ENCODE measurements around the gene RPS6KA3.

Gene RPS6KA3

GRCh38 chrX:20240201-20240600, 26.5 kb downstream of the RPS6KA3 start:
- Histone ChIP-seq H2BK5ac (ENCODE audit: low read depth, low read length, poor library complexity, severe bottlenecking) (no peak overlapping the region), H2BK12ac (ENCODE audit: low read length in 2 of 2) (no peak overlapping the region), H3K9me3 (ENCODE audit: control insufficient read depth, low read length) (no peaks in the 10 kb centered on the region), H4K8ac (ENCODE audit: low read length) (no peak overlapping the region), H3K4me3 (ENCODE audit: insufficient read depth in 1 of 2, low read depth in 1 of 2, low read length in 2 of 2) (no peak overlapping the region), H3K9ac (ENCODE audit: low read length) (no peak overlapping the region), H2AFZ (ENCODE audit: low read depth, low read length) (no peak overlapping the region), H3K4ac (ENCODE audit: low read depth in 1 of 2, low read length in 2 of 2) (no peak overlapping the region), H3K36me3 (ENCODE audit: control insufficient read depth in 1 of 2, insufficient read depth in 2 of 2, low read depth in 1 of 2, low read length in 2 of 2) (peaks cover 0 to 5% of the 10 kb centered on the region in 2 experiments), H3K4me1 (ENCODE audit: control insufficient read depth, insufficient read depth, low read depth, low read length) (no peaks in the 10 kb centered on the region), H3K18ac (ENCODE audit: low read depth in 1 of 2, low read length in 2 of 2) (no peak overlapping the region), H3K27ac (ENCODE audit: low read length, poor library complexity, severe bottlenecking) (no peak overlapping the region), H4K91ac (ENCODE audit: low read length) (no peak overlapping the region), H2BK120ac (ENCODE audit: low read depth, low read length) (no peak overlapping the region), H2AK5ac (ENCODE audit: low read length, severe bottlenecking) (no peak overlapping the region), H3K79me1 (replicated peaks; ENCODE audit: low read length, poor library complexity, severe bottlenecking) (peaks cover 1% of the 10 kb centered on the region), H3K27me3 (ENCODE audit: control insufficient read depth in 1 of 2, insufficient read depth in 1 of 2, low read length in 2 of 2) (no peaks in the 10 kb centered on the region), H3K4me2 (ENCODE audit: low read length, poor library complexity, severe bottlenecking) (no peak overlapping the region), H2BK15ac (ENCODE audit: low read depth, poor library complexity, severe bottlenecking) (no peak overlapping the region), H3K14ac (ENCODE audit: low read length in 2 of 2) (no peak overlapping the region), H3K23ac (ENCODE audit: low read length in 2 of 2) (no peak overlapping the region)
- DNase-seq = no peak

DNA sequence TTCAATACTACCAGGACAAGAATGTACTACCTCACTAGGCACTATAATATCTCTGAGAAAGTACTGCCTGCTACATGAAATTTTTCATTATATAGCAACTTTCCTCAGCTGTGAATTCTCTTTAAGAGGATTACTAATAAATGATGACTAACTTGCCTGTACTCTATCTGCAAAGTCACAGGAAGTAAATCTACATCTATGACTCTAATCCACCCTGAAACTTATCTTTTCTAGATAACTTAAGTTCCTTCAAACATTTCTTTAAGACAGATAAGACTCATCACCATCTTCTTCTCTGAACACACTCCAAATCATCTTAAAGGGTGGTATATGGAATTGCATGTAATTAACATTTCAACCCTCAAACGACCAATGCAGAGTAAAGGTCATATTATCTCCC, 28.8 kb downstream of the RPS6KA3 start:
- Histone ChIP-seq H3K9me3 (ENCODE audit: control insufficient read depth, low read length) (no peaks in the 10 kb centered on the region), H3K18ac (ENCODE audit: low read depth in 1 of 2, low read length in 2 of 2) (no peak overlapping the region), H3K4ac (ENCODE audit: low read depth in 1 of 2, low read length in 2 of 2) (no peak overlapping the region), H3K27ac (ENCODE audit: low read length, poor library complexity, severe bottlenecking) (no peak overlapping the region), H2AFZ (ENCODE audit: low read depth, low read length) (no peak overlapping the region), H3K79me1 (replicated peaks; ENCODE audit: low read length, poor library complexity, severe bottlenecking) (peaks cover 1% of the 10 kb centered on the region), H2BK12ac (ENCODE audit: low read length in 2 of 2) (no peak overlapping the region), H2BK120ac (ENCODE audit: low read depth, low read length) (no peak overlapping the region), H2BK5ac (ENCODE audit: low read depth, low read length, poor library complexity, severe bottlenecking) (no peak overlapping the region), H3K27me3 (ENCODE audit: control insufficient read depth in 1 of 2, insufficient read depth in 1 of 2, low read length in 2 of 2) (no peaks in the 10 kb centered on the region), H3K23ac (ENCODE audit: low read length in 2 of 2) (no peak overlapping the region), H3K36me3 (ENCODE audit: control insufficient read depth in 1 of 2, insufficient read depth in 2 of 2, low read depth in 1 of 2, low read length in 2 of 2) (peaks cover under 1 to 16% of the 10 kb centered on the region in 2 experiments), H4K91ac (ENCODE audit: low read length) (no peak overlapping the region), H3K14ac (ENCODE audit: low read length in 2 of 2) (no peak overlapping the region), H4K8ac (ENCODE audit: low read length) (no peak overlapping the region), H3K4me3 (ENCODE audit: insufficient read depth in 1 of 2, low read depth in 1 of 2, low read length in 2 of 2) (no peak overlapping the region), H3K9ac (ENCODE audit: low read length) (no peak overlapping the region), H3K4me2 (ENCODE audit: low read length, poor library complexity, severe bottlenecking) (no peak overlapping the region), H3K4me1 (ENCODE audit: control insufficient read depth, insufficient read depth, low read depth, low read length) (no peaks in the 10 kb centered on the region), H2AK5ac (ENCODE audit: low read length, severe bottlenecking) (no peak overlapping the region), H2BK15ac (ENCODE audit: low read depth, poor library complexity, severe bottlenecking) (no peak overlapping the region)
- no CpG with 5 or more reads among the region's 1 CpG for WGBS
- no peak for DNase-seq

DNA sequence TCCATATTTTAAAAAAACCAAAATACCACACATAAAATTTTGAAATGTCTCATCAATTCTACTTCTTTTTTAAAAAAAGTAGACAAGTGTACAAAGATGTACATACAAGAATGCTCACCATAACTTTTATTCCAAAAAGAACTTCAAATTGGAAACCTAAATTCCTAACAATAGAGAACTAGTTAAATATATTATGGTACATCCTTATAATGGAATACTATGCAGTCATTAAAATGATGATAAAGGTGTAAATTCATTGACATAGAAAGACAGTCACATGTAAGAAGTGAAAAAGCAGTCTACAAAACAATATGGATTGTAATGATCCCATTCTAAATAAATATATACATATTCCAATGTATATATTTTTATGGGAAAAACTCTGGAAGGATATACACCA, 31.0 kb downstream of the RPS6KA3 start:
- H4K91ac ChIP-seq (ENCODE audit: low read length) = no peak overlapping the region
- no peak overlapping the region for H3K18ac ChIP-seq (ENCODE audit: low read depth in 1 of 2, low read length in 2 of 2)
- no peak for DNase-seq
- H3K9ac ChIP-seq (ENCODE audit: low read length) = no peak overlapping the region
- no peaks in the 10 kb centered on the region for H3K9me3 ChIP-seq (ENCODE audit: control insufficient read depth, low read length)
- H4K8ac ChIP-seq (ENCODE audit: low read length) = no peak overlapping the region
- no peak overlapping the region for H2BK5ac ChIP-seq (ENCODE audit: low read depth, low read length, poor library complexity, severe bottlenecking)
- H2AK5ac ChIP-seq (ENCODE audit: low read length, severe bottlenecking) = no peak overlapping the region
- H2BK12ac ChIP-seq (ENCODE audit: low read length in 2 of 2) = no peak overlapping the region
- no peak overlapping the region for H2BK120ac ChIP-seq (ENCODE audit: low read depth, low read length)
- no peak overlapping the region for H2AFZ ChIP-seq (ENCODE audit: low read depth, low read length)
- H3K4ac ChIP-seq (ENCODE audit: low read depth in 1 of 2, low read length in 2 of 2) = no peak overlapping the region
- no peak overlapping the region for H3K27ac ChIP-seq (ENCODE audit: low read length, poor library complexity, severe bottlenecking)
- no peaks in the 10 kb centered on the region for H3K4me1 ChIP-seq (ENCODE audit: control insufficient read depth, insufficient read depth, low read depth, low read length)
- no peak overlapping the region for H3K14ac ChIP-seq (ENCODE audit: low read length in 2 of 2)
- H3K36me3 ChIP-seq (ENCODE audit: control insufficient read depth in 1 of 2, insufficient read depth in 2 of 2, low read depth in 1 of 2, low read length in 2 of 2) = peaks cover 3 to 32% of the 10 kb centered on the region in 2 experiments
- H3K27me3 ChIP-seq (ENCODE audit: control insufficient read depth in 1 of 2, insufficient read depth in 1 of 2, low read length in 2 of 2) = no peaks in the 10 kb centered on the region
- peaks cover 3% of the 10 kb centered on the region for H3K79me1 ChIP-seq (replicated peaks; ENCODE audit: low read length, poor library complexity, severe bottlenecking)
- H3K4me2 ChIP-seq (ENCODE audit: low read length, poor library complexity, severe bottlenecking) = no peak overlapping the region
- H3K4me3 ChIP-seq (ENCODE audit: insufficient read depth in 1 of 2, low read depth in 1 of 2, low read length in 2 of 2) = no peak overlapping the region
- H2BK15ac ChIP-seq (ENCODE audit: low read depth, poor library complexity, severe bottlenecking) = no peak overlapping the region
- H3K23ac ChIP-seq (ENCODE audit: low read length in 2 of 2) = no peak overlapping the region

GRCh38 chrX:20233336-20233735, 33.4 kb downstream of the RPS6KA3 start:
- no peak overlapping the region for H3K4me3 ChIP-seq (ENCODE audit: insufficient read depth in 1 of 2, low read depth in 1 of 2, low read length in 2 of 2)

More at GRCh38 chrX:20233336-20233735, 33.4 kb downstream of the RPS6KA3 start:
- H3K4me2 ChIP-seq (ENCODE audit: low read length, poor library complexity, severe bottlenecking) = no peak overlapping the region
- H3K27me3 ChIP-seq (ENCODE audit: control insufficient read depth in 1 of 2, insufficient read depth in 1 of 2, low read length in 2 of 2) = no peaks in the 10 kb centered on the region
- H3K23ac ChIP-seq (ENCODE audit: low read length in 2 of 2) = no peak overlapping the region
- H3K79me1 ChIP-seq (replicated peaks; ENCODE audit: low read length, poor library complexity, severe bottlenecking) = peaks cover 5% of the 10 kb centered on the region
- DNase-seq = no peak
- no peak overlapping the region for H4K91ac ChIP-seq (ENCODE audit: low read length)
- no peak overlapping the region for H3K27ac ChIP-seq (ENCODE audit: low read length, poor library complexity, severe bottlenecking)
- H3K9ac ChIP-seq (ENCODE audit: low read length) = no peak overlapping the region
- no peak overlapping the region for H2AFZ ChIP-seq (ENCODE audit: low read depth, low read length)
- peaks cover 3 to 46% of the 10 kb centered on the region in 2 experiments for H3K36me3 ChIP-seq (ENCODE audit: control insufficient read depth in 1 of 2, insufficient read depth in 2 of 2, low read depth in 1 of 2, low read length in 2 of 2)
- no peaks in the 10 kb centered on the region for H3K9me3 ChIP-seq (ENCODE audit: control insufficient read depth, low read length)
- no CpG with 5 or more reads among the region's 2 CpGs for WGBS
- H2BK5ac ChIP-seq (ENCODE audit: low read depth, low read length, poor library complexity, severe bottlenecking) = no peak overlapping the region
- no peak overlapping the region for H2BK15ac ChIP-seq (ENCODE audit: low read depth, poor library complexity, severe bottlenecking)
- H3K4me1 ChIP-seq (ENCODE audit: control insufficient read depth, insufficient read depth, low read depth, low read length) = no peaks in the 10 kb centered on the region
- no peak overlapping the region for H4K8ac ChIP-seq (ENCODE audit: low read length)
- H2BK120ac ChIP-seq (ENCODE audit: low read depth, low read length) = no peak overlapping the region
- no peak overlapping the region for H2BK12ac ChIP-seq (ENCODE audit: low read length in 2 of 2)
- H2AK5ac ChIP-seq (ENCODE audit: low read length, severe bottlenecking) = no peak overlapping the region
- H3K4ac ChIP-seq (ENCODE audit: low read depth in 1 of 2, low read length in 2 of 2) = no peak overlapping the region
- H3K18ac ChIP-seq (ENCODE audit: low read depth in 1 of 2, low read length in 2 of 2) = no peak overlapping the region
- no peak overlapping the region for H3K14ac ChIP-seq (ENCODE audit: low read length in 2 of 2)
